Measurements from ENCODE around the gene SMARCA1. TPM values are rescaled to one million over a fixed set of nuclear protein-coding genes. Genes with fewer than 3 reads are reported as not detected.

The SMARCA1 gene
- polyA plus RNA-seq, 3 donors, result 0.03 to 0.13 TPM; not detected in 1

- H3K36me3 Mint-ChIP-seq, result no peaks in the 10 kb centered on the region
- peaks cover 4% of the 10 kb centered on the region for H3K4me1 Mint-ChIP-seq
- intact Hi-C loops (cut with micrococcal nuclease), result no loop called here
- no peak overlapping the region for H3K27ac Mint-ChIP-seq
- H3K27me3 Mint-ChIP-seq (ENCODE audit: low read depth in 3 of 3), result peaks cover 0 to 2% (median 0%) of the 10 kb centered on the region in 3 donors
- no peak overlapping the region for H3K4me3 Mint-ChIP-seq
- no peaks in the 10 kb centered on the region for H3K9me3 ChIP-seq (replicated peaks in 1 of 2; ENCODE audit: control insufficient read depth in 1 of 2, insufficient read depth in 1 of 2, low read length in 2 of 2)
- H3K36me3 ChIP-seq (replicated peaks in 1 of 2; ENCODE audit: control insufficient read depth in 1 of 2, insufficient read depth in 2 of 2, low read length in 2 of 2), result no peaks in the 10 kb centered on the region
- H3K79me2 ChIP-seq (ENCODE audit: insufficient read depth, low read length), result no peaks in the 10 kb centered on the region
- peaks cover 0 to 1% (median 0%) of the 10 kb centered on the region in 7 donors for H3K9me3 Mint-ChIP-seq
- no peak overlapping the region for H3K9ac ChIP-seq (ENCODE audit: insufficient read depth, low read length, poor library complexity, severe bottlenecking)
- no peak for DNase-seq
- no peak for TF ChIP-seq CTCF (IDR thresholded peaks at IDR 0.05)
- no peaks in the 10 kb centered on the region for H3K27me3 ChIP-seq (ENCODE audit: control insufficient read depth in 2 of 2, insufficient read depth in 2 of 2, low read length in 2 of 2)
- no peak overlapping the region for H2AFZ ChIP-seq (ENCODE audit: insufficient read depth, low read depth, low read length, poor library complexity, severe bottlenecking)
- WGBS (ENCODE audit: insufficient coverage), result no CpG with 5 or more reads among the region's 4 CpGs
- no peaks in the 10 kb centered on the region for H3K4me1 ChIP-seq (ENCODE audit: control insufficient read depth in 1 of 2, insufficient read depth in 2 of 2, low read length in 2 of 2)
- no peaks in the 10 kb centered on the region for H4K20me1 ChIP-seq (ENCODE audit: insufficient read depth, low read length)
- H3K27ac ChIP-seq (ENCODE audit: low read depth in 1 of 2, low read length in 2 of 2), result no peak overlapping the region
- H3K4me2 ChIP-seq (replicated peaks; ENCODE audit: extremely low read depth, low read length, poor library complexity, severe bottlenecking), result no peak overlapping the region
- H3K4me3 ChIP-seq (replicated peaks in 1 of 3; ENCODE audit: low read depth in 2 of 3, low read length in 3 of 3), result no peak overlapping the region
These were observed 73.2 kb downstream of the SMARCA1 start for GRCh38 chrX:129450123-129450522.

- Histone ChIP-seq H3K79me2 (ENCODE audit: insufficient read depth, low read length) (no peaks in the 10 kb centered on the region), H4K20me1 (ENCODE audit: insufficient read depth, low read length) (no peaks in the 10 kb centered on the region), H3K27ac (ENCODE audit: low read depth in 1 of 2, low read length in 2 of 2) (no peak overlapping the region), H2AFZ (ENCODE audit: insufficient read depth, low read depth, low read length, poor library complexity, severe bottlenecking) (no peak overlapping the region), H3K36me3 (replicated peaks in 1 of 2; ENCODE audit: control insufficient read depth in 1 of 2, insufficient read depth in 2 of 2, low read length in 2 of 2) (no peaks in the 10 kb centered on the region), H3K4me3 (replicated peaks in 1 of 3; ENCODE audit: low read depth in 2 of 3, low read length in 3 of 3) (no peak overlapping the region), H3K27me3 (ENCODE audit: control insufficient read depth in 2 of 2, insufficient read depth in 2 of 2, low read length in 2 of 2) (no peaks in the 10 kb centered on the region), H3K9ac (ENCODE audit: insufficient read depth, low read length, poor library complexity, severe bottlenecking) (no peak overlapping the region), H3K4me2 (replicated peaks; ENCODE audit: extremely low read depth, low read length, poor library complexity, severe bottlenecking) (no peak overlapping the region), H3K4me1 (ENCODE audit: control insufficient read depth in 1 of 2, insufficient read depth in 2 of 2, low read length in 2 of 2) (no peaks in the 10 kb centered on the region), H3K9me3 (replicated peaks in 1 of 2; ENCODE audit: control insufficient read depth in 1 of 2, insufficient read depth in 1 of 2, low read length in 2 of 2) (no peaks in the 10 kb centered on the region)
- Mint-ChIP-seq H3K27ac (no peak overlapping the region), H3K36me3 (no peaks in the 10 kb centered on the region), H3K4me1 (peaks cover 4% of the 10 kb centered on the region), H3K9me3 (peaks cover 0 to 1% (median 0%) of the 10 kb centered on the region in 7 donors), H3K4me3 (no peak overlapping the region), H3K27me3 (ENCODE audit: low read depth in 3 of 3) (peaks cover 0 to 2% (median 0%) of the 10 kb centered on the region in 3 donors)
- no peak for TF ChIP-seq CTCF (IDR thresholded peaks at IDR 0.05)
- intact Hi-C loops (cut with micrococcal nuclease), result no loop called here
- WGBS (ENCODE audit: insufficient coverage), result no CpG with 5 or more reads among the region's 2 CpGs
- no peak for DNase-seq
These were observed 74.1 kb downstream of the SMARCA1 start for GRCh38 chrX:129449148-129449547.

All from CD14-positive monocyte (primary cell).